Measurements from ENCODE around the gene S100A5.

- TF ChIP-seq CTCF (conservative IDR thresholded peaks at IDR 0.05; ENCODE audit: low read length) (no peak), EZH2phosphoT487 (IDR thresholded peaks at IDR 0.05; ENCODE audit: borderline replicate concordance, low read depth, low read length) (no peak)
These were observed 9.1 kb upstream of the S100A5 start for GRCh38 chr1:153549741-153550397.
